Measurements from ENCODE around the gene DCUN1D3. TPM values are rescaled to one million over a fixed set of nuclear protein-coding genes. Genes with fewer than 3 reads are reported as not detected.

The DCUN1D3 gene
- total RNA-seq, 1 donor from 2014 or later, result 12.4 TPM

DNA sequence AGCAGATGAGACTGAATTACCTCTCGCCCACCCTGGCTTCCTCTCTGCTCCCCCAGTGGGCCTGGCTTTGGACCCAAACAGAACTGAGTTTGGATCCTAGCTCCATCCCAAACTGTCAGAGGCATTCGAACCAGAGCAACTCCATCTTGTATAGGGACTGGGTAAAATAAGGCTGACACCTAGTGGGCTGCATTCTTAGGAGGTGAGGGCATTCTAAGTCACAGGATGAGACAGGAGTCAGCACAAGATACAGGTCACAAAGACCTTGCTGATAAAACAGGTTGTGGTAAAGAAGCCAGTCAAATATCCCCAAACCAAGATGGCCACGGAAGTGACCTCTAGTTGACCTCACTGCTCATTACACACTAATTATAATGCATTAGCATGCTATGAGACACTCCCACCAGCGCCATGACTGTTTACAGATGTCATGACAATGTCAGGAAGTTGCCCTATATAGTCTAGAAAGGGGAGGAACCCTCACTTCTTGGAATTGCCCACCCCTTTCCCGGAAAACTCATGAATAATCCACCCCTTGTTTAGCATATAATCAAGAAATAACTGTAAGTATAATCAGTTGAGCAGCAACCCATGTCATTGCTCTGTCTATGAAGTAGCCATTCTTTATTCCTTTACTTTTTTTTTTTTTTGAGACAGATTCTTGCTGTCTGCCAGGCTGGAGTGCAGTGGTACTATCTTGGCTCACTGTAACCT is 44.9 kb upstream of the DCUN1D3 start:
- Mint-ChIP-seq H3K9me3 (no peaks in the 10 kb centered on the region), H3K27me3 (ENCODE audit: low read depth) (no peaks in the 10 kb centered on the region), H3K4me3 (no peak overlapping the region), H3K36me3 (no peaks in the 10 kb centered on the region), H3K27ac (no peak overlapping the region), H3K4me1 (no peaks in the 10 kb centered on the region)
- DNase-seq (ENCODE audit: low spot score in 2 of 2, unreplicated experiment in 2 of 2), result no peak
- TF ChIP-seq, protein P1, sequence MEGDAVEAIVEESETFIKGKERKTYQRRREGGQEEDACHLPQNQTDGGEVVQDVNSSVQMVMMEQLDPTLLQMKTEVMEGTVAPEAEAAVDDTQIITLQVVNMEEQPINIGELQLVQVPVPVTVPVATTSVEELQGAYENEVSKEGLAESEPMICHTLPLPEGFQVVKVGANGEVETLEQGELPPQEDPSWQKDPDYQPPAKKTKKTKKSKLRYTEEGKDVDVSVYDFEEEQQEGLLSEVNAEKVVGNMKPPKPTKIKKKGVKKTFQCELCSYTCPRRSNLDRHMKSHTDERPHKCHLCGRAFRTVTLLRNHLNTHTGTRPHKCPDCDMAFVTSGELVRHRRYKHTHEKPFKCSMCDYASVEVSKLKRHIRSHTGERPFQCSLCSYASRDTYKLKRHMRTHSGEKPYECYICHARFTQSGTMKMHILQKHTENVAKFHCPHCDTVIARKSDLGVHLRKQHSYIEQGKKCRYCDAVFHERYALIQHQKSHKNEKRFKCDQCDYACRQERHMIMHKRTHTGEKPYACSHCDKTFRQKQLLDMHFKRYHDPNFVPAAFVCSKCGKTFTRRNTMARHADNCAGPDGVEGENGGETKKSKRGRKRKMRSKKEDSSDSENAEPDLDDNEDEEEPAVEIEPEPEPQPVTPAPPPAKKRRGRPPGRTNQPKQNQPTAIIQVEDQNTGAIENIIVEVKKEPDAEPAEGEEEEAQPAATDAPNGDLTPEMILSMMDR (IDR thresholded peaks at IDR 0.05; ENCODE audit: unreplicated experiment), result no peak

DNA sequence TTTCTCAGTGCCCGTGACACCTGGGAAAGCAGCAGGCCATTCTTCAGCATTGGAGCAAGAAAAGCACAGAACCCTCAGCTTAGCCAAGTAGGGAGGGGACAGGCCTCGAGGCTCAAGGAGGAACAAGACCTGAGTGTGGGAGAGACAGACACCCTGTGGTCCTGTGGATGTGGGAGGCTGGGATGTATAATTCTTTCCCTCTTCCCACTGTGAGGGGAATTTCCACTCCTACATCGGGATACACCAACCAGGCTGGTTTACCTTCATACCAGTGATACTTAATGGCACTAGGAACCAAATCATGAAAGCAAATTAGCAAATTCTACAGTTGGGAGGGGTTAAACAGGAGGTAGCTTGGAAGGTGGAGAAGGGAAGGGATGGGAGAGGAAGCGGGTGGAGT is 42.1 kb upstream of the DCUN1D3 start:
- Mint-ChIP-seq H3K36me3 (no peaks in the 10 kb centered on the region), H3K27ac (no peak overlapping the region), H3K27me3 (ENCODE audit: low read depth) (no peaks in the 10 kb centered on the region), H3K4me1 (no peaks in the 10 kb centered on the region), H3K4me3 (no peak overlapping the region), H3K9me3 (no peaks in the 10 kb centered on the region)
- TF ChIP-seq, protein P1 (IDR thresholded peaks at IDR 0.05; ENCODE audit: unreplicated experiment), result no peak
- no peak for DNase-seq (ENCODE audit: low spot score in 2 of 2, unreplicated experiment in 2 of 2)

DNA sequence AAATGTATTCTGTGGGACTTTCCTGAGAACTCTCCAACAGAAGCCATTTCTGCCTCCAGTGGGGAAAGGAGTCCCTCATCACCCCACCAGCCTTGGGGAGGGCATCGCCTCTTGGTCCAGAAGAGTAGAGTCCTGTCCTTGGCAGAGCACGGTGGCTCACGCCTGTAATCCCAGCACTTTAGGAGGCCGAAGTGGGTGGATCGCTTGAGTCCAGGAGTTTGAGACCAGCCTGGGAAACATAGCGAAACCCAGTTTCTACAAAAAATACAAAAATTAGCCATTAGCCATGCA is 41.4 kb upstream of the DCUN1D3 start:
- no peaks in the 10 kb centered on the region for H3K36me3 Mint-ChIP-seq
- no peaks in the 10 kb centered on the region for H3K9me3 Mint-ChIP-seq
- no peak overlapping the region for H3K27ac Mint-ChIP-seq
- no peak overlapping the region for H3K4me3 Mint-ChIP-seq
- H3K4me1 Mint-ChIP-seq, result no peaks in the 10 kb centered on the region
- H3K27me3 Mint-ChIP-seq (ENCODE audit: low read depth), result no peaks in the 10 kb centered on the region
- DNase-seq (ENCODE audit: low spot score in 2 of 2, unreplicated experiment in 2 of 2), result no peak
- TF ChIP-seq, protein P1 (IDR thresholded peaks at IDR 0.05; ENCODE audit: unreplicated experiment), result no peak

DNA sequence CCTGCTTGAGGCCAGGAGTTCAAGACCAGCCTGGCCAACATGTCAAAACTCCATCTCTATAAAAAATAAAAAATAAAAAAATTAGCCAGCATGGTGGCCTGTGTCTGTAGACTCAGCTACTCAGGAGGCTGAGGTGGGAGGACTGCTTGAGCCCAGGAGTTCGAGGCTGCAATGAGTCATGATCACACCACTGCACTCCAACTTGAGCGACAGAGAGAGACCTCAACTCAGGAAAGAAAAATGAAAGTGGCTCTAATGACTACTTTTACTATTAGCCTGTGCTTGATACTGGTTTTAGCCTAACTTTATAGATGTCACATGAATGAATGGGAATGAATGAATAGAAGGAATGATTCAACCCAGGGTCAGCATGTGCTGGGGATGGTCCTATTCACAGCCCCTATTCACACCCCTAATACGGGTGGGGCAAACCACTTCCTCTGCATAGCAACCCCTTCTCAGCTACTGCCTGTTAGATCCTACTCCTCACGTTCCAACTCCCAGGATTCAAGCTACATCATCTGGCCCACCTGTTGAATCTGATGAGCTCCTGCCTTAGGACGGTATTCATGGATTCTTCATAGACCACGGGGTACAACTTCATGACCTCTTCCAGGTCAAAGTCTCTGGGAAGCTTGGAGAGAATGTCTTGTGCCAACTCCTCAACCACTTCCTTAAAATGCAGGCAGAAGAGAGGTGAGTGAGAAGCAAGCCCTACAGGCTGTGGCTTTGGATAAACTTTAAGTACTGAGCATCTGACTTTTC is 40.9 kb upstream of the DCUN1D3 start:
- H3K27me3 Mint-ChIP-seq (ENCODE audit: low read depth), result no peaks in the 10 kb centered on the region
- no peaks in the 10 kb centered on the region for H3K36me3 Mint-ChIP-seq
- no peak overlapping the region for H3K27ac Mint-ChIP-seq
- no peaks in the 10 kb centered on the region for H3K4me1 Mint-ChIP-seq
- H3K4me3 Mint-ChIP-seq, result no peak overlapping the region
- TF ChIP-seq, protein P1 (IDR thresholded peaks at IDR 0.05; ENCODE audit: unreplicated experiment), result no peak
- no peaks in the 10 kb centered on the region for H3K9me3 Mint-ChIP-seq
- no peak for DNase-seq (ENCODE audit: low spot score in 2 of 2, unreplicated experiment in 2 of 2)

DNA sequence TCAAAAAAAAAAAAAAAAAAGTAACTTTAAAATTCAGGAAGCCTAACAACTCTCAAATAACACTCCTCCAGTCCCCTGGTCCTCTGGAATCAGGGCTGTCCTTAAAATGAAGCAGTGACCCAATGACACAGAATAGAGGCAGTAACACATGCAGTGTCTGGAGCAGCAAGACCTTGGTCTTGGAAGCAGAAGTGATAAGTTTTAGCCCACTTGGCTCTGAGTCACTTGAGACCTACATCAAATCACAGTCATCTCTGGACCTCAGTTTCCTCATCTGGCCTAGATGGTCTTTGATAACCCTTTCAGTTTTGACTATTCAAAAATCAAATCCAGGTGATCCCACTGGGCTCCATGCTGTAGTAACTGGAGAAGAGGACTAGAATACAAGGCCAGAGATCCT is 39.5 kb upstream of the DCUN1D3 start:
- H3K4me1 Mint-ChIP-seq, result no peaks in the 10 kb centered on the region
- H3K27ac Mint-ChIP-seq, result no peak overlapping the region
- no peaks in the 10 kb centered on the region for H3K36me3 Mint-ChIP-seq
- H3K27me3 Mint-ChIP-seq (ENCODE audit: low read depth), result no peaks in the 10 kb centered on the region
- H3K4me3 Mint-ChIP-seq, result no peak overlapping the region
- DNase-seq (ENCODE audit: low spot score in 2 of 2, unreplicated experiment in 2 of 2), result no peak
- TF ChIP-seq, protein P1 (IDR thresholded peaks at IDR 0.05; ENCODE audit: unreplicated experiment), result no peak
- no peaks in the 10 kb centered on the region for H3K9me3 Mint-ChIP-seq
